Osteocyte (in vitro differentiated cells): ENCODE results near the gene MAPK1. TPM values are rescaled to one million over a fixed set of nuclear protein-coding genes. Genes with fewer than 3 reads are reported as not detected.

Source experiments
- DNase-seq: peaks from one replicate; pipeline ENCODE4 v3.0.0; 2021; ENCODE audit warnings: mixed read lengths; ENCODE audit not compliant: unreplicated experiment; ENCODE audit errors: extremely low spot score
- H3K27ac Mint-ChIP-seq: one replicate; pipeline ENCODE4 v1.8.0; 2021; ENCODE audit warnings: mild to moderate bottlenecking, mixed read lengths; ENCODE audit not compliant: unreplicated experiment
- H3K27me3 Mint-ChIP-seq: one replicate; pipeline ENCODE4 v1.8.0; 2021; ENCODE audit warnings: mixed read lengths; ENCODE audit not compliant: unreplicated experiment
- H3K36me3 Mint-ChIP-seq: one replicate; pipeline ENCODE4 v1.8.0; 2021; ENCODE audit warnings: mixed read lengths; ENCODE audit not compliant: unreplicated experiment
- H3K4me1 Mint-ChIP-seq: one replicate; pipeline ENCODE4 v1.8.0; 2021; ENCODE audit warnings: mixed read lengths; ENCODE audit not compliant: unreplicated experiment
- H3K4me3 Mint-ChIP-seq: one replicate; pipeline ENCODE4 v1.8.0; 2021; ENCODE audit warnings: mild to moderate bottlenecking, moderate library complexity, mixed read lengths; ENCODE audit not compliant: unreplicated experiment
- H3K9me3 Mint-ChIP-seq: one replicate; pipeline ENCODE4 v1.8.0; 2021; ENCODE audit warnings: mixed read lengths; ENCODE audit not compliant: unreplicated experiment
- total RNA-seq: library from RNA; stranded (reverse); gene quantifications from 2 replicates; pipeline ENCODE4 v1.2.1, GENCODE V29; 2021
- TF ChIP-seq, protein P1 (sequence below): fragments of 200-600 bp; sonication (generic); IDR thresholded peaks from 2 replicates; pipeline ENCODE4 v1.5.0; 2021; ENCODE audit warnings: antibody characterized with exemption, mild to moderate bottlenecking, moderate library complexity

Gene MAPK1
- total RNA-seq, 1 donor from 2014 or later = 159 TPM

DNA sequence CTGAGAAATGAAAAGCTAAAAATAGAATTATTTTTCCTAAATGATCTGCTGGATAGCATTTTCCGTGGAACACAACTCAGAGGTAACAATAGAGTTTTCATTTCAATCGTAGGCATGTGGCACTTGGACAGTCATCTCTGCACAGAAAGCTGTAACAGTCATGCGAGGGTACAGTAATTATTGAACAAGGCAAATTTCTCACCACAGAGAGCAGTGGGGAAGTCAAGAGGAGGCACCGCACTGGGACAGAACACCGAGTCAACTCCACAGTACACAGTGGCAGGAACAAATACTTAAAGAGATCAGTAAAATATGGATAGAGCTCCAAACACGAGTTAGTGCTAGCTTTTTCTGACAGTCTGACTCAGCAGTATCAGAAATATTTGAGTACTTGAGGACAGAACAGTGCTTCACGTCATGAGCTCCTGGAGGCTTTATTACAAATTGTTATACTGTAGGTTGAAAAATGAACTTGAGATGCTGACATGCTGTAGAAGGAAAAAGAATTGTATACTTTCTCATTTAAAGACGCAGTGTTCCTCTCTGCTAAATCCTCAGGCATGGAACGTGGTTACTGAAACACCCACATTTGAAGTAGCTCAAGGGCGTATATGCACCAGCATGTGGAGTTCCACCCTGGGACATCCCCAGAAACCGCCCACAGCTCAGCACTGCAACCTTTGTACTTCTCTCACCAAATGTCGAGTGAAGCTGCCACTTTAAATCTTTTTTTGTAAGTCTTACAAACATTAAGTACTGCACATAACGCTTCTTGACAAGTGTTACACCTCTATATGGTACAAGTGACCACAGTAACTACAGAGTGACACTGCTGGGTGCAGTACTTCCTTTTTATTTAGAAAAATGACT lies 104.5 kb downstream of the MAPK1 start:
- no peak overlapping the region for H3K27ac Mint-ChIP-seq
- no peaks in the 10 kb centered on the region for H3K27me3 Mint-ChIP-seq
- peaks cover 49% of the 10 kb centered on the region for H3K36me3 Mint-ChIP-seq
- no peak overlapping the region for H3K4me3 Mint-ChIP-seq
- TF ChIP-seq, protein P1, sequence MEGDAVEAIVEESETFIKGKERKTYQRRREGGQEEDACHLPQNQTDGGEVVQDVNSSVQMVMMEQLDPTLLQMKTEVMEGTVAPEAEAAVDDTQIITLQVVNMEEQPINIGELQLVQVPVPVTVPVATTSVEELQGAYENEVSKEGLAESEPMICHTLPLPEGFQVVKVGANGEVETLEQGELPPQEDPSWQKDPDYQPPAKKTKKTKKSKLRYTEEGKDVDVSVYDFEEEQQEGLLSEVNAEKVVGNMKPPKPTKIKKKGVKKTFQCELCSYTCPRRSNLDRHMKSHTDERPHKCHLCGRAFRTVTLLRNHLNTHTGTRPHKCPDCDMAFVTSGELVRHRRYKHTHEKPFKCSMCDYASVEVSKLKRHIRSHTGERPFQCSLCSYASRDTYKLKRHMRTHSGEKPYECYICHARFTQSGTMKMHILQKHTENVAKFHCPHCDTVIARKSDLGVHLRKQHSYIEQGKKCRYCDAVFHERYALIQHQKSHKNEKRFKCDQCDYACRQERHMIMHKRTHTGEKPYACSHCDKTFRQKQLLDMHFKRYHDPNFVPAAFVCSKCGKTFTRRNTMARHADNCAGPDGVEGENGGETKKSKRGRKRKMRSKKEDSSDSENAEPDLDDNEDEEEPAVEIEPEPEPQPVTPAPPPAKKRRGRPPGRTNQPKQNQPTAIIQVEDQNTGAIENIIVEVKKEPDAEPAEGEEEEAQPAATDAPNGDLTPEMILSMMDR = no peak
- DNase-seq = no peak
- peaks cover 6% of the 10 kb centered on the region for H3K4me1 Mint-ChIP-seq
- no peaks in the 10 kb centered on the region for H3K9me3 Mint-ChIP-seq

DNA sequence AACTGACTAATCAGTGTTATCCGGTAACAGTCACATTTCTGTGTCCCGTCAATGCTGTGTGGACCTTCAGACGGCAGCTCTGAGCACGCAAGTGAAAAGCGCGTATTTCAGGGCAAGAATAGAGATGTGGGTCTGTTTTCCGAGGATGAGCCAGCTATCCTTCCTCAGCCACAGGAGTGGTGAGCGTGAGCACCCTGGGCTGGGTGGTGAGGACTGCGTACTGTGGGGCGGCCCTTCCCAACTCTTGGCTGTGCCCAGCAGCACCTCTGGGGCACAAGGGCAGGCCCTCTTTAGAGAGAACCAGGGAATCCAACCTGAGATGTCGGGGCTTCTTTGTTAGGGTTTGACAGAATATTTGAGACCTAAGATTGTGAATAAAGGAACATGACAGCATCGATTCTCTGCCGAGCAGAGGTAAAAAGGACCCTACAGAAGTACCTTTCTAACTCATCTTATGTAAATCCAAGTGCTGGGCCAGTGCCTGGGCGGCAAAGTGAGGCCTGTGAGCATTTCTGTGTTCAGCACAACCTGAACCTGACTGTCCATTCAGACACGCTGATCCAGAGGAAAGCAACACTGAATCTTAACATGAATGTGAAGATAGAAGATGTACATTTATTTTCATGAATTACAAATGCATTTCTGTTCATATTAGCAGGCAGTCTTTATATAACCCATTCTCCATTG lies 105.3 kb downstream of the MAPK1 start:
- Mint-ChIP-seq H3K27me3 (no peaks in the 10 kb centered on the region), H3K9me3 (no peaks in the 10 kb centered on the region), H3K4me1 (peaks cover 8% of the 10 kb centered on the region), H3K27ac (no peak overlapping the region), H3K4me3 (no peak overlapping the region), H3K36me3 (peaks cover 50% of the 10 kb centered on the region)
- no peak for DNase-seq
- TF ChIP-seq, protein P1 = no peak

DNA sequence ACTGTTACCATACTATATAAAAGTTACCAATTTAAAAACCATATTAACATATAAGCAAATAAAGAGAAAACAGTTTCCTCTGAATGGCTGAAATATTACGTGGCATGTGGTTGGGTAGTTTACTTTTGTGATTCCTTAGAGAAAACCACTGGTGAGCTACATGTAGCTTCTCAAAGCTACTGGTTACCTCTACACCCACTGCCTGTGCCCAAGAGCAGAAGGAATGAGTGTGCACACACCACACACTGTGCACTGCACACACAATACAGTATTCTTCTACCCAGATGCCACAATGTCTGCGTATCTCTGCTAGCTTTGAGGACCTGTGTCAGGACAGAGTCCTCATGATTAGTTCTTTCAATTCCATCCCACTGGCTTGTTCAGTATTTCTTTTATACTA lies 106.4 kb downstream of the MAPK1 start:
- no peak for DNase-seq
- H3K9me3 Mint-ChIP-seq = no peaks in the 10 kb centered on the region
- peaks cover 15% of the 10 kb centered on the region for H3K4me1 Mint-ChIP-seq
- peaks cover 43% of the 10 kb centered on the region for H3K36me3 Mint-ChIP-seq
- no peaks in the 10 kb centered on the region for H3K27me3 Mint-ChIP-seq
- H3K4me3 Mint-ChIP-seq = no peak overlapping the region
- H3K27ac Mint-ChIP-seq = no peak overlapping the region
- TF ChIP-seq, protein P1 = no peak

DNA sequence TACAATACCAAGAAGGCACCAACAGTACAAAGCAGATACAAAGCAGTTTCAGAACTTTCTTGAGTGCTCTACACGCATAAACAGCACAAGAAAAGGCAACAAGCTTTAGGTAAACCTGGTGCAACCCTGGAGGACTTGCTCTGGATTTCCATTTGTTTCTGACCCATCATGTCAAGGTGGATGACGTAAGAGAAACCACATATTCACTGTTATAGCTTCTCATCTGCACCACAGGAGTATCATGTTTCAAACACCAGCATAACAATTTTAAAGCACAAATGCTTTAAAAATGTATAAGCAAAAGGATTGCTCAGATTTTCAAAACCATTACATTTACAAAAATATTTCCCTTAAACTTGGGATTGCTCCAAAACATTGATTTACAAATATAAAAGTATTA lies 106.8 kb downstream of the MAPK1 start:
- Mint-ChIP-seq H3K9me3 (no peaks in the 10 kb centered on the region), H3K36me3 (peaks cover 40% of the 10 kb centered on the region), H3K27me3 (no peaks in the 10 kb centered on the region), H3K4me1 (peaks cover 19% of the 10 kb centered on the region), H3K27ac (no peak overlapping the region), H3K4me3 (no peak overlapping the region)
- DNase-seq = no peak
- TF ChIP-seq, protein P1 = no peak
